Natural killer cell (primary cell): ENCODE measurements around the gene ACER3. TPM values are rescaled to one million over a fixed set of nuclear protein-coding genes. Genes with fewer than 3 reads are reported as not detected.

Experiments used
- ATAC-seq, 3 donors: fragments of 150-1000 bp in 2 of 3; fragments of 200-7000 bp in 1 of 3; cut with Tn5 transposase; 1 replicate in 1 of 3; 2 replicates in 2 of 3; pipeline ENCODE4 v1.10.0; 2021; ENCODE audit warnings: mild to moderate bottlenecking in 2 of 3, moderate library complexity in 2 of 3
- DNase-seq, 2 donors: peaks; one replicate each; pipeline versions ENCODE4 v3.0.0 to v3.0.0-alpha.2; 2013 to 2021; ENCODE audit warnings: mixed read lengths in 1 of 2
- H3K27ac ChIP-seq: one replicate; pipeline ENCODE4 v1.5.1; 2013; ENCODE audit warnings: mild to moderate bottlenecking, low read length
- H3K27me3 ChIP-seq: one replicate; pipeline ENCODE4 v1.6.1; 2013; ENCODE audit warnings: low read length; ENCODE audit not compliant: control insufficient read depth, insufficient read depth
- H3K36me3 ChIP-seq: one replicate; pipeline ENCODE4 v1.6.1; 2013; ENCODE audit warnings: low read length; ENCODE audit not compliant: control insufficient read depth, insufficient read depth
- H3K4me1 ChIP-seq: one replicate; pipeline ENCODE4 v1.6.1; 2013; ENCODE audit warnings: low read length; ENCODE audit not compliant: control insufficient read depth, insufficient read depth
- H3K4me3 ChIP-seq: one replicate; pipeline ENCODE4 v1.5.1; 2013; ENCODE audit warnings: low read length
- H3K9me3 ChIP-seq: one replicate; pipeline ENCODE4 v1.6.1; 2013; ENCODE audit warnings: low read length; ENCODE audit not compliant: control insufficient read depth, insufficient read depth
- H3K27ac Mint-ChIP-seq, 2 donors: one replicate each; pipeline ENCODE4 v1.8.0; 2022; ENCODE audit warnings: mild to moderate bottlenecking in 2 of 2, mixed read lengths in 2 of 2, moderate library complexity in 1 of 2
- H3K27me3 Mint-ChIP-seq, 2 donors: one replicate each; pipeline ENCODE4 v1.8.0; 2022; ENCODE audit warnings: low read depth in 2 of 2, mixed read lengths in 2 of 2
- H3K36me3 Mint-ChIP-seq: one replicate; pipeline ENCODE4 v1.8.0; 2022; ENCODE audit warnings: mixed read lengths
- H3K4me1 Mint-ChIP-seq, 2 donors: one replicate each; pipeline ENCODE4 v1.8.0; 2022; ENCODE audit warnings: mixed read lengths in 2 of 2
- H3K4me3 Mint-ChIP-seq: one replicate; pipeline ENCODE4 v1.8.0; 2022; ENCODE audit warnings: mild to moderate bottlenecking, moderate library complexity, mixed read lengths
- H3K9me3 Mint-ChIP-seq, 2 donors: one replicate each; pipeline ENCODE4 v1.8.0; 2022; ENCODE audit warnings: mixed read lengths in 2 of 2
- CTCF ChIP-seq: fragments of 200-600 bp; IDR thresholded peaks from one replicate; pipeline ENCODE4 v1.8.0; 2022; ENCODE audit warnings: antibody characterized with exemption
- WGBS: methylation state at CpG from one replicate; pipeline ENCODE4 v1.1.7; 2013; ENCODE audit warnings: missing lambda C conversion rate; ENCODE audit not compliant: insufficient coverage; 5-methylcytosine and 5-hydroxymethylcytosine counted together
- intact Hi-C: fragments of 100-400 bp; cut with micrococcal nuclease; formaldehyde crosslinking; loops from one replicate; pipeline ENCODE4 v1.14.2; 2022
- total RNA-seq, 4 donors: library from RNA; stranded (reverse); fragments of 120-200 nt in 1 of 4; gene quantifications; one replicate each; pipeline versions ENCODE4 v1.2.3 to v1.2.4, GENCODE V29; 2013 to 2022

ACER3 gene
- total RNA-seq, 3 donors from 2014 or later (not counting 1 experiment from before 2014, with no cell fraction given): 12.1 to 14.8 (median 13.6) TPM

GRCh38 chr11:77027275-77027674 lies 166.6 kb downstream of the ACER3 start:
- Mint-ChIP-seq H3K4me1 (no peaks in the 10 kb centered on the region), H3K27me3 (peaks cover 19 to 21% of the 10 kb centered on the region in 2 donors), H3K36me3 (no peaks in the 10 kb centered on the region), H3K4me3 (no peak overlapping the region), H3K27ac (no peak overlapping the region), H3K9me3 (no peaks in the 10 kb centered on the region)
- intact Hi-C loops: no loop called here
- H3K4me3 ChIP-seq: no peak overlapping the region
- H3K27ac ChIP-seq: no peak overlapping the region
- ATAC-seq (no peak), DNase-seq (no peak)
- no peaks in the 10 kb centered on the region for H3K27me3 ChIP-seq
- no peaks in the 10 kb centered on the region for H3K9me3 ChIP-seq
- H3K4me1 ChIP-seq: no peaks in the 10 kb centered on the region
- TF ChIP-seq CTCF: no peak
- WGBS: 100% methylated on average over 1 of the region's 1 CpG
- H3K36me3 ChIP-seq: no peaks in the 10 kb centered on the region

GRCh38 chr11:77029829-77030228 lies 169.1 kb downstream of the ACER3 start:
- Mint-ChIP-seq H3K27me3 (peaks cover 19 to 24% of the 10 kb centered on the region in 2 donors), H3K27ac (no peak overlapping the region), H3K36me3 (no peaks in the 10 kb centered on the region), H3K4me3 (no peak overlapping the region), H3K9me3 (no peaks in the 10 kb centered on the region), H3K4me1 (no peaks in the 10 kb centered on the region)
- Histone ChIP-seq H3K36me3 (no peaks in the 10 kb centered on the region), H3K27ac (no peak overlapping the region), H3K27me3 (no peaks in the 10 kb centered on the region), H3K9me3 (no peaks in the 10 kb centered on the region), H3K4me3 (no peak overlapping the region), H3K4me1 (no peaks in the 10 kb centered on the region)
- 84% methylated on average over 7 of the region's 7 CpGs for WGBS
- DNase-seq (no peak), ATAC-seq (no peak)
- intact Hi-C loops: no loop called here
- no peak for TF ChIP-seq CTCF

- intact Hi-C loops: no loop called here
- H3K27ac Mint-ChIP-seq: no peak overlapping the region
- no peak overlapping the region for H3K4me3 Mint-ChIP-seq
- H3K9me3 ChIP-seq: no peaks in the 10 kb centered on the region
- no peaks in the 10 kb centered on the region for H3K27me3 ChIP-seq
- no peak for TF ChIP-seq CTCF
- H3K36me3 Mint-ChIP-seq: no peaks in the 10 kb centered on the region
- ATAC-seq: peak in 1 of 3 donors; percentile 27
- H3K4me1 ChIP-seq: no peaks in the 10 kb centered on the region
- DNase-seq: no peak
- no peak overlapping the region for H3K4me3 ChIP-seq
- 85% methylated on average over 12 of the region's 12 CpGs for WGBS
- H3K36me3 ChIP-seq: no peaks in the 10 kb centered on the region
- peaks cover 19 to 35% of the 10 kb centered on the region in 2 donors for H3K27me3 Mint-ChIP-seq
- H3K27ac ChIP-seq: no peak overlapping the region
- H3K4me1 Mint-ChIP-seq: no peaks in the 10 kb centered on the region
- H3K9me3 Mint-ChIP-seq: no peaks in the 10 kb centered on the region
These were observed 170.2 kb downstream of the ACER3 start for GRCh38 chr11:77030834-77031414.

GRCh38 chr11:77031599-77031998 lies 170.9 kb downstream of the ACER3 start:
- H3K27me3 Mint-ChIP-seq: peaks cover 19 to 41% of the 10 kb centered on the region in 2 donors
- H3K4me1 ChIP-seq: no peaks in the 10 kb centered on the region
- H3K27ac Mint-ChIP-seq: no peak overlapping the region
- ATAC-seq (no peak), DNase-seq (no peak)
- no peaks in the 10 kb centered on the region for H3K9me3 Mint-ChIP-seq
- H3K27ac ChIP-seq: no peak overlapping the region
- intact Hi-C loops: no loop called here
- H3K4me1 Mint-ChIP-seq: no peaks in the 10 kb centered on the region
- no peaks in the 10 kb centered on the region for H3K36me3 Mint-ChIP-seq
- no peaks in the 10 kb centered on the region for H3K36me3 ChIP-seq
- 100% methylated on average over 1 of the region's 3 CpGs for WGBS
- H3K9me3 ChIP-seq: no peaks in the 10 kb centered on the region
- no peaks in the 10 kb centered on the region for H3K27me3 ChIP-seq
- H3K4me3 Mint-ChIP-seq: no peak overlapping the region
- no peak for TF ChIP-seq CTCF
- H3K4me3 ChIP-seq: no peak overlapping the region
